Measurements from ENCODE around the gene ST6GALNAC1.

GRCh38 chr17:76601065-76601464 lies 42.5 kb downstream of the ST6GALNAC1 start:
- TF ChIP-seq CTCF (IDR thresholded peaks at IDR 0.05) (no peak), POLR2A (IDR thresholded peaks at IDR 0.05) (no peak)

Data from adrenal gland (tissue), 5 donors.